ENCODE results near the gene EFNA5. TPM values are rescaled to one million over a fixed set of nuclear protein-coding genes. Genes with fewer than 3 reads are reported as not detected.

The EFNA5 gene
- polyA plus RNA-seq, 1 of the 3 experiments (the other 2 are of a cell fraction), result 0.81 TPM

GRCh38 chr5:107615299-107615817 is 55.4 kb downstream of the EFNA5 start (continued):
- TF ChIP-seq FOXJ3 (CRISPR knock-in tag; IDR thresholded peaks at IDR 0.05) (no peak), POLR2AphosphoS5 (IDR thresholded peaks at IDR 0.05; ENCODE audit: low read depth, low read length) (no peak), GATA2 (CRISPR knock-in tag; IDR thresholded peaks at IDR 0.05) (no peak; the same call in 1 of the 2 replicates), NFIC (IDR thresholded peaks at IDR 0.05; ENCODE audit: borderline replicate concordance) (no peak)

GRCh38 chr5:107612541-107612940 is 58.2 kb downstream of the EFNA5 start:
- TF ChIP-seq MXI1 (IDR thresholded peaks at IDR 0.05; ENCODE audit: low read depth, low read length) (no peak), SMC3 (IDR thresholded peaks at IDR 0.05; ENCODE audit: low read depth, low read length) (no peak), JUND (IDR thresholded peaks at IDR 0.05) (no peak), GATA2 (CRISPR knock-in tag; IDR thresholded peaks at IDR 0.05) (no peak), FOSL2 (IDR thresholded peaks at IDR 0.05; ENCODE audit: borderline replicate concordance, low read depth) (no peak), EP300 (IDR thresholded peaks at IDR 0.05; ENCODE audit: borderline replicate concordance in 1 of 2, low read depth in 1 of 2, low read length in 1 of 2) (no peak), RAD21 (IDR thresholded peaks at IDR 0.05; ENCODE audit: low read length) (no peak), TEAD4 (IDR thresholded peaks at IDR 0.05; ENCODE audit: borderline replicate concordance, insufficient read depth) (no peak), TCF12 (IDR thresholded peaks at IDR 0.05) (no peak), SIN3A (IDR thresholded peaks at IDR 0.05; ENCODE audit: borderline replicate concordance, low read depth, low read length) (no peak), RCOR1 (IDR thresholded peaks at IDR 0.05; ENCODE audit: low read length) (no peak), RFX5 (IDR thresholded peaks at IDR 0.05; ENCODE audit: low read length) (no peak), IRF3 (IDR thresholded peaks at IDR 0.05; ENCODE audit: low read depth, low read length) (no peak)
- Histone ChIP-seq H4K20me1 (ENCODE audit: insufficient read depth) (no peaks in the 10 kb centered on the region), H3K4me1 (ENCODE audit: control insufficient read depth in 1 of 2, insufficient read depth in 2 of 2, low read depth in 1 of 2, low read length in 1 of 2) (peaks cover 0 to 21% of the 10 kb centered on the region in 2 experiments; a peak in 2 of 4 replicates), H3K36me3 (replicated peaks in 1 of 2; ENCODE audit: control insufficient read depth in 1 of 2, insufficient read depth in 2 of 2, low read length in 1 of 2) (no peaks in the 10 kb centered on the region), H3K9ac (no peak overlapping the region), H3K4me3 (ENCODE audit: low read depth in 2 of 2, low read length in 1 of 2) (no peak overlapping the region), H3K4me2 (no peak overlapping the region), H3K27me3 (ENCODE audit: insufficient read depth) (no peaks in the 10 kb centered on the region), H3K27ac (ENCODE audit: low read depth in 2 of 2, low read length in 1 of 2) (no peak overlapping the region), H3F3A (replicated peaks; ENCODE audit: insufficient read depth) (no peaks in the 10 kb centered on the region), H3K9me2 (no peaks in the 10 kb centered on the region), H3K9me3 (no peaks in the 10 kb centered on the region), H2AFZ (ENCODE audit: low read depth) (no peak overlapping the region), H3K79me2 (ENCODE audit: insufficient read depth) (no peaks in the 10 kb centered on the region)
- DNase-seq, result no peak
- ChIA-PET CTCF (no interaction called here), POLR2A (no interaction called here)
- WGBS (ENCODE audit: low lambda C conversion rate), result 90% methylated on average over 1 of the region's 1 CpG

- ChIA-PET CTCF (interaction anchor here (1.0 kb wide), 1 partner anchor 34 kb away, joined by 3 read pairs; no protein-coding TSS in a partner anchor), POLR2A (no interaction called here)
- WGBS (ENCODE audit: low lambda C conversion rate), result 90% methylated on average over 12 of the region's 12 CpGs
- Histone ChIP-seq H3K79me2 (ENCODE audit: insufficient read depth) (no peaks in the 10 kb centered on the region), H2AFZ (ENCODE audit: low read depth) (no peak overlapping the region), H3K9me3 (no peaks in the 10 kb centered on the region), H3K4me1 (ENCODE audit: control insufficient read depth in 1 of 2, insufficient read depth in 2 of 2, low read depth in 1 of 2, low read length in 1 of 2) (peaks cover 0 to 21% of the 10 kb centered on the region in 2 experiments; a peak in 2 of 4 replicates), H3K36me3 (replicated peaks in 1 of 2; ENCODE audit: control insufficient read depth in 1 of 2, insufficient read depth in 2 of 2, low read length in 1 of 2) (no peaks in the 10 kb centered on the region), H3K4me3 (ENCODE audit: low read depth in 2 of 2, low read length in 1 of 2) (no peak overlapping the region), H3F3A (replicated peaks; ENCODE audit: insufficient read depth) (no peaks in the 10 kb centered on the region), H3K27ac (ENCODE audit: low read depth in 2 of 2, low read length in 1 of 2) (no peak overlapping the region), H4K20me1 (ENCODE audit: insufficient read depth) (no peaks in the 10 kb centered on the region), H3K27me3 (ENCODE audit: insufficient read depth) (no peaks in the 10 kb centered on the region), H3K4me2 (no peak overlapping the region), H3K9me2 (no peaks in the 10 kb centered on the region), H3K9ac (no peak overlapping the region)
- DNase-seq, result no peak
- TF ChIP-seq NRF1 (IDR thresholded peaks at IDR 0.05; ENCODE audit: low read depth, low read length) (no peak), RFX5 (IDR thresholded peaks at IDR 0.05; ENCODE audit: low read length) (0 out of 2 replicates have a peak, but pooled peaks have one; percentile 41), MAX (IDR thresholded peaks at IDR 0.05; ENCODE audit: low read depth) (no peak), RXRA (IDR thresholded peaks at IDR 0.05; ENCODE audit: borderline replicate concordance, low read depth) (no peak), POLR2AphosphoS5 (IDR thresholded peaks at IDR 0.05; ENCODE audit: low read depth, low read length) (no peak)
Measured at GRCh38 chr5:107610798-107611197, 59.9 kb downstream of the EFNA5 start.

All from SK-N-SH (cell line).